Activated T-helper 1 cell treated with Interleukin-2 at 50 U/mL for 16 hours (primary cell): Measurements from ENCODE around the gene KIF13A.

Source experiments
- DNase-seq: peaks from one replicate; pipeline ENCODE4 v3.0.0-alpha.2; 2020; ENCODE audit warnings: low read depth

The KIF13A gene

DNA sequence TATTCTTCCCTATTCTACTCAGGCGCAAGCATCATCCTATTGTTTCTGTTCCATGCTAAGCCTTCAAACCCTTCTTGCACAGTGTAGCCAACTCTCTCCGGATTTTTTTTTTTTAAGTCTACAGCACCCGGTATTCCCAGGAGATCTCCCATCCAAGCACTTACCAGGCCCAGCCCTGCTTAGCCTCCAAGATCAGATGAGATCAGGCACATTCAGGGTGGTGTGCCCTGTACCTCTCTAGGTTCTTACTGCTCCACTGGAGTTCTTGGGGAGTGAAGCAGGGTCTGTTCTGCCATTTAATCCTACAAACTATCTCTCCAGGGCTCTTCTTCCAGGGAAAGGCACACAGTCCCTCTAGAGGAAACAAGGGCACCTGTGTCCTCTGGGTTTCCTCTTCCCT, 265.8 kb downstream of the KIF13A start:
- DNase-seq, result no peak

DNA sequence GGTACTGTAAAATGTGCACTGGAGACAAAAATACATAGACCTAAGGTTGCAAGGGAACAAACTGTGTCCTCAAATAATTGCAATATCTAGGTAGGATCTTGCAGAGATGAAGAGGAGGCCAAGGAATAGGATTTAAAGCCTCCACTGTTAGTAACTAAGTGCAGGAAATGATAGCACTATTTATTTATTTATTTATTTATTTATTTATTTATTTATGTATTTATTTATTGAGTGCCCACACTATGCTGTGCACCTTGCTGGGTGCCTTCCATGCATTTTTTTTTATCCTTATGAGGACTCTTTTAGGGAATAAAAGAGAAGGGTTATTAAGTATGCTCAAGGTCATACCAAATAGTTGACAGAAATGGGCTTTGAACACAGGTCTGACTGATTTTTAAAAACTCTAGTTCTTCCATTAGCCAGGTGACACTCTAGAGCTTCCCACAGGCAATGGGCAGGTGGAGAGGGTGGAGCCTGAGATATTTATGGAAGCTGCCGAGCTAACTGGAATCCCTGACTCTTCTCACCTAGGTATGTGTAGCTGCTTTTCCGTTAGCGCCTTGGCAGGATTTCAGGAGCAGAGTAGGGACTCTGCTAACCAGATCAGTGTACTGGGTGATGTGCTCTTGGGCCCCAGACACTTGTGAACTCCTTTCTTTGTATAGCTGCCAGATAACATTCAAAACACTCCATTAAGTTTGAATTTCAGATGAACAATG, 268.0 kb downstream of the KIF13A start:
- no peak for DNase-seq

DNA sequence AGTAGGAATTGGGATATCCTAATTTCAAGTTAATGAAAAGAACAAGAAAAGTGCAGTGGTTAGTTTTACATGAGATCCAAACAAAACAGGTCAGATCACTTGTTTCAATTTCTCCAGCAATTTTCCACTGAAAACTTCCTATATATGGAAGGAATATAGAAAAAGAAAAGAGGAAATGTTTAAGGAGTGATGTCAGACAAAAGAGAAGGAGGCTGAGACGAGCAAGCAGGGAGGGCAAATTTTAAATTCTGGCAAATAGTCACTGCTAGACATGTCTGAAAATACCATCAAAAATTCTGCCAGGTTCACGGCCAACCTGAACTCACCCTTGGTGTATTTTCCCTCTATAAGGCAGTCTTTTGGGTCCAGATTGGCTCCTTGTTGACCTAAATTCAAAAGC, 271.2 kb downstream of the KIF13A start:
- DNase-seq, result no peak

DNA sequence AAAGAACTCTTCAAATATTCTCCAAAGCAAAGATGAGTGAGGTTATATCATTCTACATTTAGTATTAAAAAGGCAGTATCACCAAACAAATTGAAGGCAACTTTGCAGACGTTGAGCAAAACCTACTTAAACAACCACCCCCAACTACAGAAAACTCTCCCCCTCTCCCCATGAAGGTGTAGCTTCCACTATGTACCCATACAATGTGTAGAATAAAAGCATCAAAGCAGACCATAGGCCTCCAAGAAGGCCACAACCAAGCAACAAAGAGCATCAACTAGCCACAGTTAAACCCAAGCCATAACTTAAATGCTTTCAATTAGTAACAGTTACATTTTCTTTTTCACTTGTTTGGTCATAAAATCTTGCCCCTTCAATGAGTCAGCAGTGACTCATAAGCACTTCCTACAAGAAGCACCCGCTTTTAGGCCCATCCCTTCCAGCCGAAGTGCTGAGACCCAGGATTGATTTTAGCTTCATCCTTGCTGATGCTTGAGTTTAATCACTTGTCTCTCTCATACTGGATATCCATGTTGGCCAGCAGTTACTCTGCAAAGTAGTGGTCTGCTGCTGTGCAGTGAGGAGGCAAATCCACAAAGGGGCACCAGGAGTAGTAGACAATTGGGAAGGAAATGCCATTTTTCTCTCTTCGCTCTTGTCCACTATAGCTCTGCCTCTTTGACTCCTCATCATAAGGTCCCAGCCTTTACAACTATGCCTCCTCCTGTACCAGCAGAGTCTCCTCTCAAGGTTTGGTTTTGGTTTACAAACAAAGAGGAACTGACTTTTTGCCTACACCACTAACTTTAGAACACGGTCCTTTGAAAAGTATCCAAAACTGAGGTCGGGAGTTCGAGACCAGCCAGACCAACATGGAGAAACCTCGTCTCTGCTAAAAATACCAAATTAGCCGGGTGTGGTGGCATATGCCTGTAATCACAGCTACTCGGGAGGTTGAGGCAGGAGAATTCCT, 272.3 kb downstream of the KIF13A start:
- no peak for DNase-seq

DNA sequence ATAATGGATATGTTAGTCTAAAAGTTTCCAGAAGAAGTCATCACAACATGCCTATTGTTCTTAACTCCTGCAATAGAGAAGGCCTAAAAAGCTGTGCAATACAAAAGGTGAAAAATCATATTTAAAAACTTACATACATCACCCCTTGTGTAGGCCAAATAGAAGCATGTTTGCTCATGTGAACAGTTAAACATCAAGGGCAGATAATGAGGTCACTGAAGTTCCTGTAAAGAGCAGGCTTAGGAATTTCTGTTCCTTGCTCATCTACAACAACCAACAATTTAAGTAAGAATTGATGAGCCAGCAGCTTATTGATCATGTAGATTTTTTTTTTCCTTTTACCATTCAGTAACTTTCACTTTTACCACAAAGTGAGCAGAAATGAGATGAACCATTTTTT, 273.3 kb downstream of the KIF13A start:
- no peak for DNase-seq

DNA sequence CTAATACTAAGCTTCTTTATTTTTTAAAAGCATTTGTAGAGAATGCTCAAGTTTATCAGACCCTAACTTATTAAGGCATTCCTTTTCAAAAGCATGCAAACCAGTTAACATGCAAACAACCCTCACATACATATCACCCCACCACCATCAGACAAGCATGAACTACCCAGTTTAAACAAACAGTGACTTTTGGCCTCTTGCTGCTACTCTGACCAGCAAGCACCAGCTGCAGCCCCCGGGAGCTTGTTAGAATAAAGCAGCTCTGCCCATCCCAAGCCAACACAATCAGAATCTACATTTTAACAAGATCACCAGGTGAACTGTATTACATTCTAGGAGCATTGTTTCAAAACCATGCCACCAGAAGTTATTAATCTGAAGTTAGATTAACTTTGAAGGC, 274.9 kb downstream of the KIF13A start:
- DNase-seq, result no peak

DNA sequence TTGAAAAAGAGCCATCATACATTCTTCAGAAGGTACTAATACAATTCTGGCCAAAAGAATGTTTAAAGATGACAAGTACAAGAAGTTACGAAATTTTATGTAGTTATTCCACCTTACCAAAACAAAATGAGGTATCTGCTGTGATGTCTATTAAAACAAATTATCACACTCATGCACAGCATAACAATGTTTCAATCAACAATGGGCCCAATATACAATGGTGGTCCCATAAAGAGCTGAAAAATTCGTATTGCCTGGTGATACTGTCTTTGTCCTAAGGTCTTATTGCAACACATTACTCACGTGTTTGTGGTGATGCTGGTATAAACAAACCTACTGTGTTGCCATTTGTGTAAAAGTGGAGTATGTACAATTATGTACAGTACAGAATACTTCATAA, 277.1 kb downstream of the KIF13A start:
- no peak for DNase-seq

DNA sequence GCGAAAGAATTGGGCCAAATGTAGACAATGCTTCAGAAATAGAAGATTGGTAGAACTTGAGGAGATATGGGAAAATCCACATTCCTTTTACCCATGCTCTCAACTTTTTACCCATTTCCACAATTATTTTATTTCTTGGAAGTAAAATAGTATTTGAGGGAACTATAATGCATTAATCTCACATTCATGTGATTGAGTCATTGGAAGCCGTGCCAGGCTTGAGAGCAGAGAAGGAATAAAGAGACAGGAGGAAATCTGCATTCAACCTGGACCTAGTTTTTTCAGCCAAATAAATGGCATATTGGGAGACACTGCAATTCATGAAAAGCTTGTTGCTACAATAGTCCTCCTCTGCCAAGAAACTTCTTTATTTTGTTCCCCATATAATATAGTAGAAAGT, 278.0 kb downstream of the KIF13A start:
- DNase-seq, result no peak
